Measurements from ENCODE around the gene HSD3B1.

- TF ChIP-seq, protein P1, sequence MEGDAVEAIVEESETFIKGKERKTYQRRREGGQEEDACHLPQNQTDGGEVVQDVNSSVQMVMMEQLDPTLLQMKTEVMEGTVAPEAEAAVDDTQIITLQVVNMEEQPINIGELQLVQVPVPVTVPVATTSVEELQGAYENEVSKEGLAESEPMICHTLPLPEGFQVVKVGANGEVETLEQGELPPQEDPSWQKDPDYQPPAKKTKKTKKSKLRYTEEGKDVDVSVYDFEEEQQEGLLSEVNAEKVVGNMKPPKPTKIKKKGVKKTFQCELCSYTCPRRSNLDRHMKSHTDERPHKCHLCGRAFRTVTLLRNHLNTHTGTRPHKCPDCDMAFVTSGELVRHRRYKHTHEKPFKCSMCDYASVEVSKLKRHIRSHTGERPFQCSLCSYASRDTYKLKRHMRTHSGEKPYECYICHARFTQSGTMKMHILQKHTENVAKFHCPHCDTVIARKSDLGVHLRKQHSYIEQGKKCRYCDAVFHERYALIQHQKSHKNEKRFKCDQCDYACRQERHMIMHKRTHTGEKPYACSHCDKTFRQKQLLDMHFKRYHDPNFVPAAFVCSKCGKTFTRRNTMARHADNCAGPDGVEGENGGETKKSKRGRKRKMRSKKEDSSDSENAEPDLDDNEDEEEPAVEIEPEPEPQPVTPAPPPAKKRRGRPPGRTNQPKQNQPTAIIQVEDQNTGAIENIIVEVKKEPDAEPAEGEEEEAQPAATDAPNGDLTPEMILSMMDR (conservative IDR thresholded peaks at IDR 0.05; ENCODE audit: low read length), result no peak
- no peak for TF ChIP-seq EZH2phosphoT487 (IDR thresholded peaks at IDR 0.05; ENCODE audit: borderline replicate concordance)
Observed at GRCh38 chr1:119532324-119532910, 25.4 kb downstream of the HSD3B1 start.

Measured in Loucy (cell line).